Spleen (tissue), 7 donors: ENCODE measurements around the gene FGF13.

Experiments
- POLR2A ChIP-seq, 3 donors: fragments of 450-650 bp; IDR thresholded peaks; one replicate each; pipeline ENCODE4 v1.5.1; 2017; ENCODE audit warnings: antibody characterized with exemption in 3 of 3, mild to moderate bottlenecking in 1 of 3
- POLR2AphosphoS5 ChIP-seq, 3 donors: sonication (generic); formaldehyde crosslinking; IDR thresholded peaks; one replicate each; pipeline ENCODE4 v1.5.1; 2017; ENCODE audit warnings: antibody characterized with exemption in 3 of 3
- TF ChIP-seq, protein P1 (sequence below), 11 experiments: fragments of 200-600 bp in 7 of 11; fragments of 450-650 bp in 4 of 11; sonication (generic) in 4 of 11; IDR thresholded peaks in 8 of 11; conservative IDR thresholded peaks in 3 of 11; 1 replicate in 7 of 11; 2 replicates in 4 of 11; pipeline versions ENCODE4 v1.4.0 to v1.8.0; 2016 to 2021; ENCODE audit warnings: antibody characterized with exemption in 11 of 11, inconsistent platforms in 4 of 11, mild to moderate bottlenecking in 1 of 11
- donor health status: DM: no; HTN: no; CAD: no; lungs with moderate emphysema.
- donor health status: DM: no; HTN: no; CAD: no.
- donor health status: DM: no; HTN: no; CAD: no.

DNA sequence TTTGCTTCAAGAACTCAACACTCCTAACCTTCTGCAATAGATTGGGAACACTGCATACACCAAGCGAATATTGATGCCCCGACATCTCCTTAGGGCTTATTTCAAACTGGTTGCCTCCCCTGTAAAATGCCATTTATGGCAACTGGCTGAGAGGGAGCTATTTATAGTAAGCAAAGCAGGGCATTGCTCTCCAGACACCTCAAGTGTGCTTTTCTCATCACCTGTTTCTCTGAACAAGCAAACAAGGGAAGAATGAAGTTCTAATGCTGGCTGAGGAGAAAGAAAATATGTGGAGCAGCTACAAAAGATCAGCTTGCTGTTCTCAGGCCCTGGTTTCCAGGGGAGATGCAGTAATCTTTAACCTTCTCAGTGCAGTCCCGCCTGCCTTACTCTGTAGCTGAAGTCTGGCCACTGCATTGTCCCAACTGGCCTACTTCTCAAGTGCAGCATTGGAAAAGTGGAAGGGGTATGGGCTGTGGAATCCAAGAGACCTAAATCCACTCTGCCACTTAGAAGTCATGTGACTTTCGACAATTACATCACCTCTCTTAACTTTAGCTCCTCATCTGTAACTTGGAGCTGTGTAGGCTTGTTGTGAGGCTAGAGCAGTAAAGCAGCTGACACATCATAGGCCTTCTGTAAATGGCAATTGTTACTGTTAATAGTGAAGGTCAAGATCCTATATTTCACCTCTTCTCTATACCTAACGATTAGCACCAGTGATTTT is 47.9 kb upstream of the FGF13 start:
- TF ChIP-seq, protein P1, sequence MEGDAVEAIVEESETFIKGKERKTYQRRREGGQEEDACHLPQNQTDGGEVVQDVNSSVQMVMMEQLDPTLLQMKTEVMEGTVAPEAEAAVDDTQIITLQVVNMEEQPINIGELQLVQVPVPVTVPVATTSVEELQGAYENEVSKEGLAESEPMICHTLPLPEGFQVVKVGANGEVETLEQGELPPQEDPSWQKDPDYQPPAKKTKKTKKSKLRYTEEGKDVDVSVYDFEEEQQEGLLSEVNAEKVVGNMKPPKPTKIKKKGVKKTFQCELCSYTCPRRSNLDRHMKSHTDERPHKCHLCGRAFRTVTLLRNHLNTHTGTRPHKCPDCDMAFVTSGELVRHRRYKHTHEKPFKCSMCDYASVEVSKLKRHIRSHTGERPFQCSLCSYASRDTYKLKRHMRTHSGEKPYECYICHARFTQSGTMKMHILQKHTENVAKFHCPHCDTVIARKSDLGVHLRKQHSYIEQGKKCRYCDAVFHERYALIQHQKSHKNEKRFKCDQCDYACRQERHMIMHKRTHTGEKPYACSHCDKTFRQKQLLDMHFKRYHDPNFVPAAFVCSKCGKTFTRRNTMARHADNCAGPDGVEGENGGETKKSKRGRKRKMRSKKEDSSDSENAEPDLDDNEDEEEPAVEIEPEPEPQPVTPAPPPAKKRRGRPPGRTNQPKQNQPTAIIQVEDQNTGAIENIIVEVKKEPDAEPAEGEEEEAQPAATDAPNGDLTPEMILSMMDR (IDR thresholded peaks at IDR 0.05 in 8 of 11, conservative IDR thresholded peaks at IDR 0.05 in 3 of 11) = no peak
- TF ChIP-seq POLR2A (IDR thresholded peaks at IDR 0.05) (no peak), POLR2AphosphoS5 (IDR thresholded peaks at IDR 0.05) (no peak)
